K562 (cell line): ENCODE measurements around the gene GYPC. TPM values are rescaled to one million over a fixed set of nuclear protein-coding genes. Genes with fewer than 3 reads are reported as not detected.
A peak's percentile ranks its signal among the peaks of the same experiment; 100 is the strongest.

Source experiments
- ATAC-seq: fragments of 200-7000 bp; cut with Tn5 transposase; 3 replicates; pipeline ENCODE4 v1.9.1; 2020; ENCODE audit warnings: moderate library complexity
- BruUV-seq: library from RNA; stranded (reverse); fragments of 400-500 nt; replicated peaks from 2 replicates; lab custom pipeline; 2021; lab: Mats Ljungman, UMichigan
- CTCF ChIA-PET: fragments of 300-600 bp; formaldehyde crosslinking; extraction: SDS; loops from one replicate; lab custom pipeline; 2021; ENCODE audit warnings: low intra/inter-chr PET ratio; lab: Yijun Ruan, JAX
- POLR2A ChIA-PET: fragments of 300-600, 350-650 bp; sonication (Branson Sonifier 250); formaldehyde crosslinking; extraction: SDS; loops from one replicate; lab custom pipeline; 2021; ENCODE audit warnings: antibody characterized with exemption, inconsistent platforms; lab: Yijun Ruan, JAX
- DNase-seq, 4 experiments: peaks; one replicate each; pipeline versions ENCODE4 v3.0.0 to v3.0.0-alpha.2; 2011 to 2018; ENCODE audit warnings: low spot score in 3 of 4, mixed read lengths in 3 of 4; ENCODE audit errors: extremely low read depth in 1 of 4
- FAIRE-seq: peaks from 2 replicates; lab custom pipeline; 2011; peaks lifted over from hg19 to GRCh38; lab: Jason Lieb, UNC
- H2AFZ ChIP-seq: 2 replicates; pipeline ENCODE4 v1.6.0; 2011; ENCODE audit warnings: low read depth, low read length, control low read depth, inconsistent platforms
- H3K27ac ChIP-seq: fragments of 200-600 bp; 3 replicates; pipeline ENCODE4 v1.8.0; 2011; ENCODE audit warnings: low read depth, mild to moderate bottlenecking, control low read depth, inconsistent platforms, low read length, moderate library complexity, mixed read lengths; ENCODE audit errors: extremely low read depth
- H3K27me3 ChIP-seq, 2 experiments: fragments of 300-600 bp in 1 of 2; 2 replicates in 1 of 2; 3 replicates in 1 of 2; pipeline versions ENCODE4 v1.6.0 to v1.8.0; 2011; ENCODE audit warnings: inconsistent platforms in 2 of 2, low read length in 2 of 2, mild to moderate bottlenecking in 1 of 2, mixed read lengths in 1 of 2, moderate library complexity in 1 of 2; ENCODE audit not compliant: control insufficient read depth in 2 of 2, insufficient read depth in 2 of 2
- H3K36me3 ChIP-seq: fragments of 300-600 bp; 3 replicates; pipeline ENCODE4 v1.8.0; 2011; ENCODE audit warnings: mild to moderate bottlenecking, low read length, inconsistent platforms; ENCODE audit not compliant: control insufficient read depth, insufficient read depth
- H3K4me1 ChIP-seq, 2 experiments: fragments of 200-600 bp in 1 of 2; replicated peaks in 1 of 2; 2 replicates in 1 of 2; 3 replicates in 1 of 2; pipeline versions ENCODE4 v1.5.1 to v1.8.0; 2011; ENCODE audit warnings: inconsistent platforms in 2 of 2, low read length in 2 of 2, mild to moderate bottlenecking in 1 of 2, mixed read lengths in 1 of 2, moderate library complexity in 1 of 2; ENCODE audit not compliant: control insufficient read depth in 2 of 2, insufficient read depth in 2 of 2
- H3K4me2 ChIP-seq: 2 replicates; pipeline ENCODE4 v1.6.1; 2011; ENCODE audit warnings: low read length, control low read depth, inconsistent platforms, mixed read lengths; ENCODE audit not compliant: insufficient read depth
- H3K4me3 ChIP-seq: fragments of 200-600 bp; sonication (generic), shearing (Covaris generic); 2 replicates; pipeline ENCODE4 v1.5.1; 2016; ENCODE audit warnings: control low read depth, inconsistent platforms
- H3K79me2 ChIP-seq: fragments of 200-600 bp; 3 replicates; pipeline ENCODE4 v1.8.0; 2011; ENCODE audit warnings: low read length, inconsistent platforms; ENCODE audit not compliant: control insufficient read depth, insufficient read depth
- H3K9ac ChIP-seq, 2 experiments: 2 replicates each; pipeline versions ENCODE4 v1.6.0 to v1.6.1; 2011; ENCODE audit warnings: low read depth in 2 of 2, low read length in 2 of 2, control low read depth in 1 of 2, inconsistent platforms in 1 of 2, mild to moderate bottlenecking in 1 of 2, mixed read lengths in 1 of 2; ENCODE audit not compliant: insufficient read depth in 1 of 2
- H3K9me1 ChIP-seq: one replicate; pipeline ENCODE4 v1.6.0; 2011; ENCODE audit warnings: inconsistent platforms, mild to moderate bottlenecking, low read length, moderate library complexity; ENCODE audit not compliant: control insufficient read depth, insufficient read depth
- H3K9me3 ChIP-seq: replicated peaks from 2 replicates; pipeline ENCODE4 v1.5.1; 2011; ENCODE audit warnings: low read depth, low read length, inconsistent platforms; ENCODE audit not compliant: control insufficient read depth, insufficient read depth
- H4K20me1 ChIP-seq: replicated peaks from 2 replicates; pipeline ENCODE4 v1.6.1; 2011; ENCODE audit warnings: low read length, inconsistent platforms, mixed read lengths; ENCODE audit not compliant: control insufficient read depth, insufficient read depth
- ATF4 ChIP-seq: fragments of 450-650 bp; formaldehyde crosslinking; IDR thresholded peaks from 2 replicates; pipeline ENCODE4 v1.4.0; 2022; ENCODE audit warnings: mild to moderate bottlenecking, moderate library complexity
- CC2D1A ChIP-seq: fragments of 450-650 bp; IDR thresholded peaks from 2 replicates; pipeline ENCODE4 v1.6.1; 2017; ENCODE audit warnings: mild to moderate bottlenecking
- MBD1 ChIP-seq: fragments of 250-450 bp; sonication (Bioruptor Pico); IDR thresholded peaks from 2 replicates; pipeline ENCODE4 v1.8.0; 2022; ENCODE audit warnings: inconsistent platforms
- NKRF ChIP-seq: fragments of 450-650 bp; IDR thresholded peaks from 2 replicates; pipeline ENCODE4 v1.6.1; 2016; ENCODE audit warnings: borderline replicate concordance
- RBM15 ChIP-seq: fragments of 200-400 bp; formaldehyde crosslinking; IDR thresholded peaks from 2 replicates; pipeline ENCODE4 v1.6.1; 2018; ENCODE audit warnings: mild to moderate bottlenecking, low read length, moderate library complexity; ENCODE audit not compliant: insufficient read depth
- SMC3 ChIP-seq: conservative IDR thresholded peaks from 2 replicates; pipeline ENCODE4 v1.6.1; 2011; ENCODE audit warnings: low read depth, low read length, improper control_type of control experiment; ENCODE audit not compliant: insufficient read depth
- SOX6 ChIP-seq: fragments of 450-650 bp; IDR thresholded peaks from 2 replicates; pipeline ENCODE4 v1.6.1; 2014; ENCODE audit warnings: mild to moderate bottlenecking
- VEZF1 ChIP-seq: fragments of 200-800 bp; sonication (Bioruptor generic); IDR thresholded peaks from 2 replicates; pipeline ENCODE4 v1.6.1; 2017; ENCODE audit warnings: missing genetic modification characterization, missing compliant biosample characterization
- ZNF140 ChIP-seq: fragments of 250-450 bp; sonication (Bioruptor Pico); IDR thresholded peaks from 2 replicates; pipeline ENCODE4 v1.8.0; 2021; ENCODE audit warnings: moderate library complexity, mild to moderate bottlenecking, inconsistent platforms
- ZNF830 ChIP-seq: fragments of 250-450 bp; sonication (Bioruptor Pico); IDR thresholded peaks from 2 replicates; pipeline ENCODE4 v1.5.0; 2021; ENCODE audit warnings: mild to moderate bottlenecking
- ZSCAN29 ChIP-seq: fragments of 450-650 bp; IDR thresholded peaks from 2 replicates; pipeline ENCODE4 v1.6.1; 2017
- WGBS: fragments of 100-300 bp; shearing (Covaris generic); methylation state at CpG from one replicate; pipeline ENCODE4 v1.1.6; 2016; ENCODE audit warnings: low coverage, mixed read lengths; ENCODE audit not compliant: insufficient coverage; ENCODE audit errors: missing lambda C conversion rate; 5-methylcytosine and 5-hydroxymethylcytosine counted together
- in situ Hi-C: fragments of 300-500 bp; cut with MboI; formaldehyde crosslinking; loops from 4 replicates; pipeline ENCODE4 v1.15.0; 2018; ENCODE audit warnings: inconsistent platforms, mixed read lengths
- intact Hi-C: fragments of 100-400 bp; cut with micrococcal nuclease; formaldehyde crosslinking; loops from 2 replicates; pipeline ENCODE4 v1.14.2; 2022
- polyA plus RNA-seq, 8 experiments: library from polyadenylated mRNA; depleted of rRNA in 4 of 8; stranded (reverse) in 5 of 8; unstranded in 3 of 8; fragments of >200 nt; fragmentation: Nextera tagmentation in 2 of 8; fragmentation: Illumina TruSeq in 1 of 8; extraction: Ambion mirVana in 2 of 8; extraction: Trizol in 1 of 8; gene quantifications; 2 replicates each; pipeline versions ENCODE4 v1.2.1 to v1.2.3, GENCODE V29; 2011 to 2014; ENCODE audit warnings: inconsistent platforms in 1 of 8, missing spikeins in 1 of 8
- total RNA-seq, 7 experiments: library from RNA; depleted of rRNA in 6 of 7; stranded (reverse); fragments of >200 nt in 6 of 7; fragmentation: Illumina TruSeq in 2 of 7; extraction: Trizol in 2 of 7; gene quantifications; 2 replicates each; pipeline versions ENCODE4 v1.2.1 to v1.2.3, GENCODE V29; 2011 to 2021; ENCODE audit warnings: low replicate concordance in 1 of 7

GYPC gene
- total and polyA plus RNA-seq, 9 of the 15 experiments (the other 6 are each of a cell fraction or from before 2014, with no cell fraction given), result 50.6 to 282 (median 194) TPM

GRCh38 chr2:126644630-126645191 lies 11.2 kb upstream of the GYPC start:
- WGBS, result 0% methylated on average over 2 of the region's 2 CpGs
- intact Hi-C loops (loop anchor here (1.0 to 10.0 kb wide), 3 partner anchors 13 to 1550 kb away; no protein-coding TSS in a partner anchor), in situ Hi-C loops (no loop called here)
- ChIA-PET POLR2A (interaction anchor here (0.9 to 2.5 kb wide), 2 partner anchors 9 to 29 kb away, joined by 3 to 9 read pairs; no protein-coding TSS in a partner anchor), CTCF (no interaction called here)
- Histone ChIP-seq H3K27me3 (no peaks in the 10 kb centered on the region), H4K20me1 (no peaks in the 10 kb centered on the region), H3K27ac (peak overlapping the region; percentile 66), H3K4me1 (peaks cover 27 to 76% of the 10 kb centered on the region in 2 experiments), H3K4me2 (peak overlapping the region; percentile 56), H3K79me2 (no peaks in the 10 kb centered on the region), H3K9me3 (no peaks in the 10 kb centered on the region), H2AFZ (peak overlapping the region; percentile 69), H3K9ac (peak overlapping the region in 1 of 2 experiments; percentile 40; a peak in 2 of 4 replicates), H3K9me1 (no peaks in the 10 kb centered on the region), H3K36me3 (no peaks in the 10 kb centered on the region), H3K4me3 (peak overlapping the region; percentile 18; the same call in 1 of the 2 replicates)
- peak; percentile 44 to 89 (median 50) for DNase-seq
- BruUV-seq, result no TSS peak
- FAIRE-seq, result no peak
- peak; percentile 79 for ATAC-seq
- no peak for TF ChIP-seq ATF4
- no peak for TF ChIP-seq NKRF
- no peak for TF ChIP-seq MBD1
- no peak for TF ChIP-seq ZNF830 (CRISPR knock-in tag)
- TF ChIP-seq ZSCAN29, result no peak
- TF ChIP-seq VEZF1 (CRISPR knock-in tag), result no peak; the same call in 1 of the 2 replicates
- no peak for TF ChIP-seq ZNF140
- no peak for TF ChIP-seq SOX6
- no peak for TF ChIP-seq SMC3
- TF ChIP-seq RBM15, result no peak
- no peak for TF ChIP-seq CC2D1A
